H1 (cell line): Measurements from ENCODE around the gene MCM9. TPM values are rescaled to one million over a fixed set of nuclear protein-coding genes. Genes with fewer than 3 reads are reported as not detected.

Experiments used
- CTCF ChIA-PET: fragments of 300-600 bp; sonication (Branson Sonifier 250); formaldehyde crosslinking; loops from one replicate; lab custom pipeline; 2021; ENCODE audit not compliant: partially characterized antibody; lab: Charles Lee
- POLR2A ChIA-PET: fragments of 300-600 bp; sonication (Branson Sonifier 250); formaldehyde crosslinking; loops from one replicate; lab custom pipeline; 2021; ENCODE audit warnings: inconsistent platforms; ENCODE audit not compliant: partially characterized antibody; lab: Charles Lee
- DNase-seq, 2 experiments: peaks; one replicate each; pipeline versions ENCODE4 v3.0.0 to v3.0.0-alpha.2; 2010 to 2022; ENCODE audit warnings: low spot score in 2 of 2, low read depth in 1 of 2, mixed read lengths in 1 of 2
- FAIRE-seq: peaks from 2 replicates; lab custom pipeline; 2011; peaks lifted over from hg19 to GRCh38; lab: Jason Lieb, UNC
- H2AFZ ChIP-seq: 2 replicates; pipeline ENCODE4 v1.8.1; 2012; ENCODE audit warnings: low read length, inconsistent platforms
- H2AK5ac ChIP-seq: 2 replicates; pipeline ENCODE4 v1.6.1; 2013; ENCODE audit warnings: low read depth, low read length
- H2BK120ac ChIP-seq: replicated peaks from 2 replicates; pipeline ENCODE3; 2013; ENCODE audit warnings: low read depth, low read length, inconsistent platforms
- H2BK12ac ChIP-seq: 2 replicates; pipeline ENCODE4 v1.6.1; 2013; ENCODE audit warnings: low read depth, low read length
- H2BK15ac ChIP-seq: 2 replicates; pipeline ENCODE4 v1.6.1; 2013; ENCODE audit warnings: low read length
- H2BK20ac ChIP-seq: 2 replicates; pipeline ENCODE4 v1.6.1; 2013; ENCODE audit warnings: low read length
- H2BK5ac ChIP-seq: 2 replicates; pipeline ENCODE4 v1.6.1; 2013; ENCODE audit warnings: low read depth, low read length
- H3K14ac ChIP-seq: 2 replicates; pipeline ENCODE4 v1.6.1; 2013; ENCODE audit warnings: inconsistent platforms; ENCODE audit not compliant: insufficient read length
- H3K18ac ChIP-seq: 2 replicates; pipeline ENCODE4 v1.6.1; 2013; ENCODE audit warnings: low read length; ENCODE audit errors: extremely low read depth
- H3K23ac ChIP-seq: 2 replicates; pipeline ENCODE4 v1.6.1; 2013; ENCODE audit warnings: inconsistent platforms; ENCODE audit not compliant: insufficient read length
- H3K23me2 ChIP-seq: 2 replicates; pipeline ENCODE4 v1.6.1; 2013; ENCODE audit warnings: low read depth, low read length
- H3K27ac ChIP-seq: 2 replicates; pipeline ENCODE4 v1.6.1; 2011; ENCODE audit warnings: low read depth, low read length, inconsistent platforms
- H3K27me3 ChIP-seq, 4 experiments: replicated peaks in 1 of 4; 1 replicate in 1 of 4; 2 replicates in 3 of 4; pipeline versions ENCODE4 v1.6.1 to v1.8.1; 2011 to 2013; ENCODE audit warnings: low read length in 3 of 4, mild to moderate bottlenecking in 3 of 4, inconsistent platforms in 2 of 4, mixed read lengths in 2 of 4, moderate library complexity in 1 of 4; ENCODE audit not compliant: control insufficient read depth in 3 of 4, insufficient read depth in 3 of 4; ENCODE audit errors: extremely low read depth in 1 of 4
- H3K36me3 ChIP-seq, 4 experiments: 2 replicates each; pipeline versions ENCODE4 v1.6.1 to v1.8.1; 2011 to 2013; ENCODE audit warnings: mild to moderate bottlenecking in 4 of 4, low read length in 3 of 4, moderate library complexity in 2 of 4, control low read depth in 1 of 4, inconsistent platforms in 1 of 4; ENCODE audit not compliant: insufficient read depth in 4 of 4, control insufficient read depth in 2 of 4
- H3K4ac ChIP-seq: replicated peaks from 2 replicates; pipeline ENCODE3; 2013; ENCODE audit warnings: low read length, low read depth, mixed read lengths, inconsistent platforms; ENCODE audit not compliant: insufficient read length
- H3K4me1 ChIP-seq, 4 experiments: replicated peaks in 1 of 4; 1 replicate in 1 of 4; 2 replicates in 3 of 4; pipeline versions ENCODE4 v1.6.1 to v1.8.1; 2011 to 2013; ENCODE audit warnings: low read length in 3 of 4, inconsistent platforms in 2 of 4, mixed read lengths in 1 of 4; ENCODE audit not compliant: insufficient read depth in 4 of 4, control insufficient read depth in 3 of 4
- H3K4me2 ChIP-seq, 2 experiments: 2 replicates each; pipeline versions ENCODE4 v1.6.1 to v1.8.1; 2011 to 2013; ENCODE audit warnings: low read depth in 2 of 2, low read length in 2 of 2, control low read depth in 1 of 2, inconsistent platforms in 1 of 2, mild to moderate bottlenecking in 1 of 2; ENCODE audit not compliant: insufficient read depth in 1 of 2
- H3K4me3 ChIP-seq, 4 experiments: fragments of 200-600, 300-600 bp in 1 of 4; sonication (generic), shearing (Covaris generic), sonication (Bioruptor Twin) in 1 of 4; 2 replicates each; pipeline versions ENCODE4 v1.5.1 to v1.8.1; 2011 to 2016; ENCODE audit warnings: low read length in 4 of 4, low read depth in 3 of 4, control low read depth in 2 of 4, inconsistent platforms in 2 of 4, mild to moderate bottlenecking in 2 of 4, mixed read lengths in 1 of 4, moderate library complexity in 1 of 4; ENCODE audit not compliant: insufficient read depth in 2 of 4; ENCODE audit errors: extremely low read depth in 1 of 4
- H3K56ac ChIP-seq: replicated peaks from 2 replicates; pipeline ENCODE3; 2013; ENCODE audit warnings: low read depth, mild to moderate bottlenecking, mixed read lengths, low read length, inconsistent platforms; ENCODE audit not compliant: insufficient read length
- H3K79me1 ChIP-seq: 2 replicates; pipeline ENCODE4 v1.6.1; 2013; ENCODE audit warnings: low read depth, low read length, control low read depth
- H3K79me2 ChIP-seq, 2 experiments: 2 replicates each; pipeline versions ENCODE4 v1.6.1 to v1.8.1; 2012 to 2013; ENCODE audit warnings: low read length in 2 of 2, mild to moderate bottlenecking in 2 of 2, inconsistent platforms in 1 of 2; ENCODE audit not compliant: insufficient read depth in 2 of 2, control insufficient read depth in 1 of 2
- H3K9ac ChIP-seq, 4 experiments: replicated peaks in 1 of 4; 1 replicate in 1 of 4; 2 replicates in 3 of 4; pipeline versions ENCODE4 v1.6.1 to v1.8.1; 2011 to 2013; ENCODE audit warnings: low read depth in 3 of 4, low read length in 3 of 4, control low read depth in 2 of 4, mild to moderate bottlenecking in 2 of 4, moderate library complexity in 2 of 4, inconsistent platforms in 1 of 4; ENCODE audit errors: extremely low read depth in 1 of 4
- H3K9me3 ChIP-seq, 2 experiments: 2 replicates each; pipeline versions ENCODE4 v1.6.1 to v1.8.1; 2012 to 2013; ENCODE audit warnings: mild to moderate bottlenecking in 2 of 2, moderate library complexity in 2 of 2, control low read depth in 1 of 2, inconsistent platforms in 1 of 2, low read depth in 1 of 2, low read length in 1 of 2, mixed read lengths in 1 of 2; ENCODE audit not compliant: insufficient read depth in 2 of 2
- H4K20me1 ChIP-seq, 2 experiments: replicated peaks in 1 of 2; 2 replicates each; pipeline versions ENCODE3 to v1.8.1; 2011 to 2013; ENCODE audit warnings: inconsistent platforms in 2 of 2, low read length in 2 of 2, mild to moderate bottlenecking in 1 of 2; ENCODE audit not compliant: insufficient read depth in 2 of 2, control insufficient read depth in 1 of 2
- H4K5ac ChIP-seq: 2 replicates; pipeline ENCODE4 v1.6.1; 2013; ENCODE audit warnings: low read length, low read depth, mixed read lengths, inconsistent platforms; ENCODE audit not compliant: insufficient read length
- H4K8ac ChIP-seq: 2 replicates; pipeline ENCODE4 v1.8.0; 2013; ENCODE audit warnings: mild to moderate bottlenecking, moderate library complexity, low read length, inconsistent platforms; ENCODE audit not compliant: insufficient read depth; ENCODE audit errors: extremely low read depth
- H4K91ac ChIP-seq: replicated peaks from 2 replicates; pipeline ENCODE3; 2013; ENCODE audit warnings: low read length, mixed read lengths, inconsistent platforms; ENCODE audit not compliant: insufficient read length
- CTCF ChIP-seq, 3 experiments: IDR thresholded peaks; 1 replicate in 2 of 3; 2 replicates in 1 of 3; pipeline versions ENCODE4 v1.5.1 to v1.6.1; 2011; ENCODE audit warnings: low read length in 3 of 3, mild to moderate bottlenecking in 3 of 3, inconsistent platforms in 2 of 3, low read depth in 1 of 3, moderate library complexity in 1 of 3; ENCODE audit not compliant: insufficient read depth in 1 of 3; ENCODE audit errors: control extremely low read depth in 1 of 3
- RAD21 ChIP-seq, 2 experiments: IDR thresholded peaks in 1 of 2; conservative IDR thresholded peaks in 1 of 2; 2 replicates each; pipeline ENCODE4 v1.6.1; 2011; ENCODE audit warnings: low read depth in 2 of 2, low read length in 2 of 2, improper control_type of control experiment in 1 of 2, inconsistent platforms in 1 of 2, mild to moderate bottlenecking in 1 of 2, moderate library complexity in 1 of 2
- WGBS, 2 experiments: shearing (Covaris generic) in 1 of 2; methylation state at CpG; one replicate each; pipeline versions ENCODE4 v1.1.6 to v1.1.7; 2013 to 2015; ENCODE audit warnings: low lambda C conversion rate in 2 of 2, mixed read lengths in 2 of 2, inconsistent platforms in 1 of 2, low coverage in 1 of 2, missing lambda C conversion rate in 1 of 2; ENCODE audit not compliant: insufficient replicate concordance in 2 of 2, insufficient coverage in 1 of 2, insufficient read length in 1 of 2; ENCODE audit errors: extremely low coverage in 1 of 2, missing lambda C conversion rate in 1 of 2; 5-methylcytosine and 5-hydroxymethylcytosine counted together
- polyA plus RNA-seq, 7 experiments: library from polyadenylated mRNA; depleted of rRNA in 3 of 7; stranded (reverse) in 5 of 7; unstranded in 2 of 7; fragments of >200 nt in 5 of 7; fragments of 200-250 nt in 2 of 7; gene quantifications; 1 replicate in 5 of 7; 2 replicates in 1 of 7; 4 replicates in 1 of 7; pipeline versions ENCODE4 v1.2.1 to v1.2.3, GENCODE V29; 2011 to 2013; ENCODE audit warnings: missing spikeins in 2 of 7, mixed read lengths in 2 of 7
- total RNA-seq: library from RNA; stranded (reverse); fragmentation: NEBNext Ultra II Directional; extraction: Animal tissue kit (Norgen Biotek cat#: 25700); gene quantifications from 2 replicates; pipeline ENCODE4 v1.2.1, GENCODE V29; 2021
- TF ChIP-seq, protein P1 (sequence below): IDR thresholded peaks from 2 replicates; pipeline ENCODE4 v1.6.1; 2012; ENCODE audit warnings: inconsistent platforms

Gene MCM9
- total and polyA plus RNA-seq, 2 of the 8 experiments (the other 6 are each of a cell fraction or from before 2014, with no cell fraction given): 3.7 to 11.4 TPM

DNA sequence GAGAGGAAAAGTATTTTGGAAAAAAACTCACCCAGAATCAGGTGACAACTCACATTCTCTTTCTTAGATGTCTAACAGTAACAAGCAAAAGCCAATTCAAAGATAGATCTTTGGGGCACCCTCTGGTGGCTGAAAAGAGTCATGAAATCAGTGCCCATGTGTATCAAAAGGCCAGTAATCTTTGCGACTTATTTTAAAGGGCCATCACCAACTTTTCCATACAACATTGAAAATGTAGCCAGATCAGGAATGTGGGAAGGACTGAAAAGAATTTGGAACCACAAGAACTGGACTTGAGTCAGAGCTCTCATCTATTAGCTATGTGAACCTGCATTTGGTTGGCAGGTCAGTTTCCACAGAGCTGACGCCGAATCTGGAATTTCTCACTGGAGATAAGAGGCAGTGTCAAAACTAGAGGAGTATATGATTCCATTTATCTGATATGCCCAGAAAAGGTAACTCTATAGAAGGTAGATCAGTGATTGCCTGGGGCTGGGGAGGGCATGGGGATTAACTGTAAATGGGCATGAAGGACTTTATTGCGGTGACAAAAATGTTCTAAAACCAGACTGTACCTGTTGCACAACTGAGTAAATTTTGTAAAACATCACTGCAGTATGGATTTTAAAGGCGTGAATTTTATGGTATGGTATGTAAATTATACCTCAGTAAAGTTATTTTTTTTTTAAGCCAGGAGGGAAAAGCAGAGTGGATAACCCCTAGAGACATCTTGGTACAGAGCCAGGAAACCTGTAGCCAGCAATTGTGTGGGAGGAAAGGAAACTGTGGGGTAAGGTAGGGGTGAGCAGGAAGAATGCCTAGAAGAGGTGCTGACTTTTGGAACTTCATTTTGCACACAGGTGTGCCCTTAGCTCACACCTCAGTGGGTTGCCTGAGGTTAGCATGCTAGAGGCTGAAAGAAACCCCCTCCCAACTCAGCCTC, 158.1 kb downstream of the MCM9 start:
- 0 out of 2 replicates have a peak overlapping the region, but pooled peaks have one; percentile 50 for H2BK15ac ChIP-seq
- no peak overlapping the region for H3K14ac ChIP-seq
- H2BK120ac ChIP-seq: no peak overlapping the region
- H3K56ac ChIP-seq: no peak overlapping the region
- no peaks in the 10 kb centered on the region for H3K23me2 ChIP-seq
- H3K4me2 ChIP-seq: no peak overlapping the region
- no peak overlapping the region for H3K9ac ChIP-seq
- ChIA-PET POLR2A (no interaction called here), CTCF (interaction anchor here (0.6 to 4.4 kb wide), 18 partner anchors 7 to 491 kb away, joined by 3 to 23 read pairs (median 4); no protein-coding TSS in a partner anchor)
- TF ChIP-seq, protein P1, sequence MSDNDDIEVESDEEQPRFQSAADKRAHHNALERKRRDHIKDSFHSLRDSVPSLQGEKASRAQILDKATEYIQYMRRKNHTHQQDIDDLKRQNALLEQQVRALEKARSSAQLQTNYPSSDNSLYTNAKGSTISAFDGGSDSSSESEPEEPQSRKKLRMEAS: no peak
- peak; percentile 60 to 71 for TF ChIP-seq RAD21 (IDR thresholded peaks at IDR 0.05 in 1 of 2, conservative IDR thresholded peaks at IDR 0.05 in 1 of 2; ENCODE audit: low read depth in 2 of 2, low read length in 2 of 2)
- peak in 2 of 3 experiments; percentile 50 to 70; a peak in 3 of 4 replicates for TF ChIP-seq CTCF (IDR thresholded peaks at IDR 0.05; ENCODE audit: control extremely low read depth in 1 of 3, insufficient read depth in 1 of 3, low read depth in 1 of 3, low read length in 3 of 3)
- H4K91ac ChIP-seq: no peak overlapping the region
- H3K36me3 ChIP-seq: no peaks in the 10 kb centered on the region
- peak; percentile 93 for FAIRE-seq
- H2AK5ac ChIP-seq: no peak overlapping the region
- H3K9me3 ChIP-seq: no peaks in the 10 kb centered on the region
- no peak overlapping the region for H2AFZ ChIP-seq
- H4K8ac ChIP-seq: no peak overlapping the region
- H3K4me1 ChIP-seq: no peaks in the 10 kb centered on the region
- no peaks in the 10 kb centered on the region for H3K79me2 ChIP-seq
- WGBS, 2 experiments: 65% methylated on average over 5 of the region's 5 CpGs; no CpG with 5 or more reads in 1 of the 2 experiments
- no peak overlapping the region for H4K5ac ChIP-seq
- peak in 1 of 2 experiments; percentile 53 for DNase-seq
- no peaks in the 10 kb centered on the region for H4K20me1 ChIP-seq
- H3K27me3 ChIP-seq: no peaks in the 10 kb centered on the region
- no peak overlapping the region for H2BK12ac ChIP-seq
- no peak overlapping the region for H3K18ac ChIP-seq
- H2BK5ac ChIP-seq: no peak overlapping the region
- H3K79me1 ChIP-seq: no peaks in the 10 kb centered on the region
- no peak overlapping the region for H2BK20ac ChIP-seq
- H3K4me3 ChIP-seq: no peak overlapping the region
- H3K27ac ChIP-seq: no peak overlapping the region
- H3K4ac ChIP-seq: no peak overlapping the region
- no peak overlapping the region for H3K23ac ChIP-seq
